Effector CD4-positive, alpha-beta T cell (primary cell): ENCODE results near the gene SRCIN1.
"Not testable (repeated sequence)": the region's sequence is repeated elsewhere in the genome, so short reads cannot be mapped to it uniquely, and the experiment has no call there.

Source experiments
- DNase-seq: peaks from one replicate; pipeline ENCODE4 v3.0.0-alpha.2; 2020

SRCIN1 gene

DNA sequence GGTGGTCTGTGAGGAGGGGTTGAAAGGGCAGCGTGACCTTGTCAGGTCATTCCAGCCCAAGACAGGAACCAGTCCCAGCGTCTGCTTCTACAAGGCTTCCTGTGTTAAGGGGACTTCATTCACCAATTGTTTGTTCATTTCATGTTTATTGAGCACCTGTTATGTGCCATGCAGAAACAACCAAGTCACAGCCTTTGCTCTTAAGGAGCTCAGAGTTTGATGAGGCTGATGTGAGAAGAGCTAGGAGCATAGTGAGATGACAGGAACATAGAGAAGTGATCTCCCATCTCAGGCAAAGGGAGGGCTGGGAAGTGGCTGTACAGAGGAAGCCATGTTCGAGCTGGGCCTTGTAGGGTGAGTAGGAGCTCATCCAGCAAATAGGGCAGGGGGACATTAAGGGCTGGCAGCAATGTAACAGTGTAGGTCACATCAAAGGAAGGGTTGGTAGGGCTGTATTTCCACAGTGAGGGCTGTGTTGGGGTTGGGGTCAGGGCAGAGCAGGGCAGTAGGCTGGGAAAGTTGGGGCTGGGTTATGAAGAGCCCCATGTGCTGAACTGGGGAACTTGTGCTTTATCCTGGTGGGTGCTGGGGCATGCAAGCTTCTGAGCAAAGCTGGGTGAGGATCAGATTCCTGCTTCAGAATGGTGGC, 97.7 kb downstream of the SRCIN1 start:
- no peak for DNase-seq

DNA sequence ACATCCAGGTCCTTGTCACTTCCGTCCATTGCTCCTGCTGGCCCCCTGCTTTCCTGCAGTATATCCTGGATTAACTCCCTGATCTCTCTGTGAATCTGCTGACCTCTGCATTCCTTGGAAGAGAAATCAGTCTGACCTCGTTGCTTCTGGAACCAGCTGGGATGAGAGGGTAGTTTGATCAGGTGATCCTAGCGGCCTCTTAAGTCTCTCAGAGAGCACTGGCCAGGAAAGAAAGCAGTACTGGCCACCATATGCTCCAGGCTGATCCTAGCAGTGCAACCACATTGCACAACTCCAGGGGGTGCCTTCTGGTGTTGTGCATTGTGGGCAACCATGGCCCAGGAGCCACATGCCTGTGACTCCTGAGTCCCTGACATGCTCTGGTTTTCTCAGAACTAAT, 98.3 kb downstream of the SRCIN1 start:
- no peak for DNase-seq

- DNase-seq: no peak
Measured at GRCh38 chr17:38504216-38504615, 101.5 kb downstream of the SRCIN1 start.

DNA sequence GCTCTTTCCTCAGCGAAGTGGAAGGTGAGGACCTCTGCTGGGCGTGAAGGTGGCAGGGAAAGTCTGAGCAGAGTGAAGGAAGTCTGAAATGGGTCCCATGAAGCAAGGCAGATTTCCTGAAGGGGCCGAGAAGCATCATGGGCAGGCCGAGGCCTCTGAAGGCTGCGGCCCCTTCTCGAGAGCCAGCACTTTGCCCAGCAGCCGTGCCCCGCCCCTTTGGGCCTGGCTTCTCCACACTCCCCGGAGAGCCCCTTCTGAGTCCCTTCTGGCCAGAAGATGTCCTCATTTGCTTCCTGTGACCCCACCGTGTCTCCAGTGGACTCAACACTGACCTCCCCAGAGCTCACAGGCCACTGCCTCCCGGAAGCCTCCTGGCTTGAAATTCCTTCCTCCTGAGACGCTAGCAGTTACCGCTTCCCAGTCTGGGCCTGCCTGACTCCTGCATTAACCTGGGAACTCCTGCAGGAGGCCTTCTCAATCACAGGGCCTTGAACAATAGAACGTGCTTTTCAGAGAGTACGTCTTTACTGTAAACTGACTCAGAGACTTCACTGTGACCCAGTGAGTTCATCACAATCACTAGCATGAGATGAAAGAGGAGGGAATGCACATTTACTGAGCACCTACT, 102.4 kb downstream of the SRCIN1 start:
- DNase-seq: not testable (repeated sequence)

GRCh38 chr17:38501718-38502117, 104.0 kb downstream of the SRCIN1 start:
- not testable (repeated sequence) for DNase-seq

DNA sequence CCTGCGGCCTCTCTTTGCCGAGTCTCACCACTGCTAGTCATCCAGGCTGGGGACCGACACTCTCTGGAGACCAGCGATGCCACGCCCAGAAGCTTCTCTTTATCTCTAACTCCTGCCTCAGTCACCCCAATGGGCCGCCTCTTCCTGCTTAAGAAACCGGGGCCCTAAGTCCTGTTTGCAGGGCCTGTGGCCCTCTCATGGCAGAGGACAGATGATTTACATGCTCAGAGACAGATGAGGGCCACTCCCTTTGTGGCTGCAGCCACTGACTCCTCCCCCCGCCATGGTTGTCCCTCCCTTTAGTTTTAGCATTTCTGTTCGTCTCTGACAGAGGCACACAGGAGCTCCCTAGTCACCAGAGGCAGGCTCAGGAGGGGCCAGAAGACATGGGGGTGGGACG, 106.5 kb downstream of the SRCIN1 start:
- DNase-seq: not testable (repeated sequence)

GRCh38 chr17:38498353-38498752, 107.4 kb downstream of the SRCIN1 start:
- DNase-seq: no peak

- not testable (repeated sequence) for DNase-seq
Measured at GRCh38 chr17:38497656-38498055, 108.1 kb downstream of the SRCIN1 start.

GRCh38 chr17:38494152-38494551, 111.6 kb downstream of the SRCIN1 start:
- DNase-seq: not testable (repeated sequence)

GRCh38 chr17:38492067-38493040, 113.4 kb downstream of the SRCIN1 start:
- DNase-seq: peak; percentile 82

DNA sequence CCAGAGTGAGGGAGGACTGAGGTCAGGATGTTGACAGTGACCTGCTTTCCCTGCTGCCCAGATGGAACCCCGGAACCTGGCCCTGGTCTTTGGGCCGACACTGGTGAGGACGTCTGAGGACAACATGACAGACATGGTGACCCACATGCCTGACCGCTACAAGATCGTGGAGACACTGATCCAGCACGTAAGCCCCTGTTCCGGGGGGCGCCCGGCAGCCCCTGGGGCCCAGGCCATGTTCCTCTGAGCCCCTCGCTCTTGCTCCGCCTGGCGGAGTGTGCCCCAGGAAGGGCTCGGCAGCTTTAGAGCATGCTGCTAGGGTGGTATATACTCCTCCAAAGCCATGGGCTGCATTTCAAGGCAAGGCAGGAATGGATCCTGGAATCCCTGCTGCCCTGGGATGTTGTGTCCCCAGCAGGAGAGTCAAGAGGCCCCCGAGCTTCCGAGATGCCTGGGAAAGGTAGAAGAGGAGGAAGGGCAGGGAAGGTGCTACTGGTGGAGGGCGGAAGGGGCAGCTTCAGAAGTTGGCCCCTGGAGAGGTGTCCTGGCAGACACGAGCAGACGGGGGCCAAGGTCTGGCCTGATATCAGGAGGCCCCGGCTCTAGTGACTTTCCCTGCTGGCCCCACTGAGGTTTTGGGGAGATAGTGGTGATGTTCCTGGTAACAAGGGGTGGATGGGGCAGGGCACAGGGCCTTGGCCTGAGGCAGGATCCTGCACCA, 114.2 kb downstream of the SRCIN1 start:
- DNase-seq: not testable (repeated sequence)

GRCh38 chr17:38489774-38490173, 116.0 kb downstream of the SRCIN1 start:
- DNase-seq: not testable (repeated sequence)

GRCh38 chr17:38485681-38486298, 120.0 kb downstream of the SRCIN1 start:
- peak; percentile 8 for DNase-seq

DNA sequence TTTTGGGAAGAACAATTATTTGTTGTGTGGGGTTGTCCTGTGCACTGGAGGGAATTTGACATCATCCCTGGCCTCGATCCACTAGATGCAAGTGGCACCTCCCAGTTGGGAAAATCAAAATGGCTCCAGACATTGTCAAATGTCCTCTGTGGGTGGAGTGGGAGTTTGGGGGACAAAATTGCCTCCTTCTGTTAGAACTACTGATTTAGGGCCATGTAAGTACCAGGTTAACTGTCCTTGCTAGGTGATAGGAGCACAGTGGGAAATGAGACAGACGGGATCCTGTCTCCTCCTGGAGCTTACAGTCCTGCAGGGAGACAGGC, 120.6 kb downstream of the SRCIN1 start:
- no peak for DNase-seq

GRCh38 chr17:38484242-38485145, 121.3 kb downstream of the SRCIN1 start:
- peak; percentile 29 for DNase-seq

GRCh38 chr17:38482700-38483043, 123.1 kb downstream of the SRCIN1 start:
- not testable (repeated sequence) for DNase-seq

DNA sequence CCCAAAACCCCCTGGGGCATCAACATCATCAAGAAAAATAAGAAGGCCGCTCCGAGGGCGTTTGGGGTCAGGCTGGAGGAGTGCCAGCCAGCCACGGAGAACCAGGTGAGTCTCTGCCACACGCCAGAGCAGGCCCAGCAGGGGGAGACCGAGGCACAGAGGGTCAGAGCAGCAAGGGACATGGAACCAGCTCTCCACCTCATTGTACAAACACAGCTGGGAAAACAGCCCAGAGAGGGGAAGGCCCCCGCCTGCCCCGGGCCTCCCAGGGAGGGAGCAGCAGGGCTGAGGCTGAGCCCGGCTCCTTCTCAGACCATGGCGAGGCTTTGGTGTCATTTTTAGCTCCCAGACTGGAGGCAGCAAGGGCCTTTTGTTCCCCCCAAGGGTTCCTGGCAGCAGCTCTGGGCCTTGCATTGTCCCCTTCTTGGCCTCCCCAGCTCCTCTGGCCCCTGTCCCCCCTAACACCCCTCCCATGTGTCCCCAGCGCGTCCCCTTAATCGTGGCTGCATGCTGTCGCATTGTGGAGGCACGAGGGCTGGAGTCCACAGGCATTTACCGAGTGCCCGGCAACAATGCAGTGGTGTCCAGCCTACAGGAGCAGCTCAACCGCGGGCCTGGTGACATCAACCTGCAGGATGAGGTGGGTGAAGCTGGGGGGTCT, 123.6 kb downstream of the SRCIN1 start:
- DNase-seq: not testable (repeated sequence)
